ENCODE results near the gene GRIP2. TPM values are rescaled to one million over a fixed set of nuclear protein-coding genes. Genes with fewer than 3 reads are reported as not detected.

Gene GRIP2
- total and polyA plus RNA-seq, 2 donors (not counting 3 experiments of a cell fraction or from before 2014, with no cell fraction given) = not detected

DNA sequence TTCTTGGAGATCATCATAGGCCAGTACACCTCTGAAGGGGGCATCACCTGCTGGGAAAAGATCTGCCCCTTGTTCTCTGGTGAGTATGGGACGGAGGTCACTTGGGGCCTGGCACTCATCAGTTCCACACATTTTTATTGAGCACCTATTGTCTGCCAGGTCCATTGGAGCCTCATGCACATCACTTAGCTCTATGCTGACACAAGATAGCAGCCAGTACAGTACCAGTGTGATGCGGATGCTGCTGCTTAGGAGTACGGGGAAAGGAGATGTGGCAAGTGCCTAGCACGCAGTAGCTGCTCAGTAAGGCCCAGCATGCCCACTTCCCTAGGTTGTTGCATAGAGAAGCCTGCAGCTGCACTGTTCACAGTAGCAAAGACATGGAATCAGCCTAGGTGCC lies 94.4 kb downstream of the GRIP2 start:
- CTCF ChIA-PET = no interaction called here

More for the DNA sequence above, 94.4 kb downstream of the GRIP2 start:
- intact Hi-C loops (cut with micrococcal nuclease) = no loop called here
- H3K9ac ChIP-seq (replicated peaks; ENCODE audit: extremely low read depth, insufficient read depth, low read length) = no peak overlapping the region
- BruUV-seq (replicated peaks) = no TSS peak
- H3K9me3 ChIP-seq (replicated peaks; ENCODE audit: control insufficient read depth, insufficient read depth, low read length) = no peaks in the 10 kb centered on the region
- H4K20me1 ChIP-seq (replicated peaks; ENCODE audit: control insufficient read depth, extremely low read depth, insufficient read depth, low read length) = no peaks in the 10 kb centered on the region
- POLR2A ChIA-PET = no interaction called here
- TF ChIP-seq, protein P1, sequence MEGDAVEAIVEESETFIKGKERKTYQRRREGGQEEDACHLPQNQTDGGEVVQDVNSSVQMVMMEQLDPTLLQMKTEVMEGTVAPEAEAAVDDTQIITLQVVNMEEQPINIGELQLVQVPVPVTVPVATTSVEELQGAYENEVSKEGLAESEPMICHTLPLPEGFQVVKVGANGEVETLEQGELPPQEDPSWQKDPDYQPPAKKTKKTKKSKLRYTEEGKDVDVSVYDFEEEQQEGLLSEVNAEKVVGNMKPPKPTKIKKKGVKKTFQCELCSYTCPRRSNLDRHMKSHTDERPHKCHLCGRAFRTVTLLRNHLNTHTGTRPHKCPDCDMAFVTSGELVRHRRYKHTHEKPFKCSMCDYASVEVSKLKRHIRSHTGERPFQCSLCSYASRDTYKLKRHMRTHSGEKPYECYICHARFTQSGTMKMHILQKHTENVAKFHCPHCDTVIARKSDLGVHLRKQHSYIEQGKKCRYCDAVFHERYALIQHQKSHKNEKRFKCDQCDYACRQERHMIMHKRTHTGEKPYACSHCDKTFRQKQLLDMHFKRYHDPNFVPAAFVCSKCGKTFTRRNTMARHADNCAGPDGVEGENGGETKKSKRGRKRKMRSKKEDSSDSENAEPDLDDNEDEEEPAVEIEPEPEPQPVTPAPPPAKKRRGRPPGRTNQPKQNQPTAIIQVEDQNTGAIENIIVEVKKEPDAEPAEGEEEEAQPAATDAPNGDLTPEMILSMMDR (IDR thresholded peaks at IDR 0.05; ENCODE audit: extremely low read depth in 1 of 2, insufficient read depth in 1 of 2, low read depth in 1 of 2, low read length in 2 of 2) = no peak
- TF ChIP-seq GATA2 (IDR thresholded peaks at IDR 0.05; ENCODE audit: insufficient read depth, insufficient read length, low read depth, low read length) (no peak), POLR2AphosphoS5 (IDR thresholded peaks at IDR 0.05; ENCODE audit: insufficient read depth, low read depth, low read length) (no peak), EZH2 (IDR thresholded peaks at IDR 0.05; ENCODE audit: borderline replicate concordance, low read depth, low read length, severe bottlenecking) (no peak), MYC (IDR thresholded peaks at IDR 0.05; ENCODE audit: low read depth, low read length) (no peak), POLR2A (IDR thresholded peaks at IDR 0.05; ENCODE audit: low read depth, low read length) (no peak), FOS (IDR thresholded peaks at IDR 0.05; ENCODE audit: borderline replicate concordance, insufficient read depth, low read length) (no peak), JUN (IDR thresholded peaks at IDR 0.05; ENCODE audit: borderline replicate concordance, insufficient read depth, insufficient read length, low read depth) (no peak)
- TF ChIP-seq, protein P2, sequence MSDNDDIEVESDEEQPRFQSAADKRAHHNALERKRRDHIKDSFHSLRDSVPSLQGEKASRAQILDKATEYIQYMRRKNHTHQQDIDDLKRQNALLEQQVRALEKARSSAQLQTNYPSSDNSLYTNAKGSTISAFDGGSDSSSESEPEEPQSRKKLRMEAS (IDR thresholded peaks at IDR 0.05; ENCODE audit: insufficient read depth, insufficient read length) = no peak
- dilution Hi-C loops (cut with MboI; ENCODE audit: extremely low pct_ligation_motif_present, low sequenced_read_pairs) = no loop called here
- no peak overlapping the region for H2AFZ ChIP-seq (ENCODE audit: low read depth, low read length)
- DNase-seq (ENCODE audit: low read depth, low spot score) (no peak), FAIRE-seq (no peak)
- no peaks in the 10 kb centered on the region for H3K9me1 ChIP-seq (replicated peaks; ENCODE audit: control insufficient read depth, extremely low read depth, insufficient read depth, low read length)
- H3K79me2 ChIP-seq (ENCODE audit: control insufficient read depth, insufficient read depth, low read length) = peaks cover 8% of the 10 kb centered on the region
- no peak overlapping the region for H3K4me3 ChIP-seq (replicated peaks in 1 of 3; ENCODE audit: insufficient read depth in 1 of 3, low read depth in 1 of 3, low read length in 3 of 3)
- H3K27me3 ChIP-seq (ENCODE audit: control insufficient read depth in 2 of 2, insufficient read depth in 2 of 2, low read length in 2 of 2) = no peaks in the 10 kb centered on the region
- peaks cover 13 to 18% of the 10 kb centered on the region in 2 experiments for H3K36me3 ChIP-seq (ENCODE audit: control insufficient read depth in 2 of 2, extremely low read depth in 1 of 2, insufficient read depth in 2 of 2, low read length in 2 of 2)
- H3K4me2 ChIP-seq (ENCODE audit: insufficient read depth, low read length) = no peak overlapping the region
- H3K4me1 ChIP-seq (ENCODE audit: control insufficient read depth, extremely low read depth, insufficient read depth, low read length) = peaks cover 13% of the 10 kb centered on the region
- H3K27ac ChIP-seq (ENCODE audit: insufficient read depth, low read depth, low read length) = no peak overlapping the region

All from endothelial cell of umbilical vein (primary cell).